HEK293 (cell line): Measurements from ENCODE around the gene MYO5B.

Experiments
- ZNF513 ChIP-seq: fragments of 450-650 bp; IDR thresholded peaks from 2 replicates; pipeline ENCODE4 v1.5.1; 2018; ENCODE audit warnings: missing biosample characterization, missing genetic modification characterization
- ZNF747 ChIP-seq: fragments of 450-650 bp; formaldehyde crosslinking; IDR thresholded peaks from 2 replicates; pipeline ENCODE4 v1.5.1; 2016; ENCODE audit warnings: missing biosample characterization, missing genetic modification characterization
- ZNF830 ChIP-seq: fragments of 450-650 bp; IDR thresholded peaks from 2 replicates; pipeline ENCODE4 v1.5.0; 2018; ENCODE audit warnings: missing biosample characterization, missing genetic modification characterization, low read depth, mild to moderate bottlenecking, moderate library complexity

GRCh38 chr18:50089702-50090101 lies 105.2 kb downstream of the MYO5B start:
- TF ChIP-seq ZNF513 (tag by site-specific recombination) (no peak), ZNF830 (tag by site-specific recombination) (no peak), ZNF747 (no peak)
